GM18507 (cell line): ENCODE results near the gene SEMA6A.

ENCODE experiments used
- DNase-seq: peaks from one replicate; pipeline ENCODE4 v3.0.0; 2011; ENCODE audit warnings: low read depth; ENCODE audit not compliant: insufficient read length; ENCODE audit errors: extremely low spot score
- FAIRE-seq: peaks from 2 replicates; lab custom pipeline; 2011; peaks lifted over from hg19 to GRCh38; lab: Jason Lieb, UNC

The SEMA6A gene

DNA sequence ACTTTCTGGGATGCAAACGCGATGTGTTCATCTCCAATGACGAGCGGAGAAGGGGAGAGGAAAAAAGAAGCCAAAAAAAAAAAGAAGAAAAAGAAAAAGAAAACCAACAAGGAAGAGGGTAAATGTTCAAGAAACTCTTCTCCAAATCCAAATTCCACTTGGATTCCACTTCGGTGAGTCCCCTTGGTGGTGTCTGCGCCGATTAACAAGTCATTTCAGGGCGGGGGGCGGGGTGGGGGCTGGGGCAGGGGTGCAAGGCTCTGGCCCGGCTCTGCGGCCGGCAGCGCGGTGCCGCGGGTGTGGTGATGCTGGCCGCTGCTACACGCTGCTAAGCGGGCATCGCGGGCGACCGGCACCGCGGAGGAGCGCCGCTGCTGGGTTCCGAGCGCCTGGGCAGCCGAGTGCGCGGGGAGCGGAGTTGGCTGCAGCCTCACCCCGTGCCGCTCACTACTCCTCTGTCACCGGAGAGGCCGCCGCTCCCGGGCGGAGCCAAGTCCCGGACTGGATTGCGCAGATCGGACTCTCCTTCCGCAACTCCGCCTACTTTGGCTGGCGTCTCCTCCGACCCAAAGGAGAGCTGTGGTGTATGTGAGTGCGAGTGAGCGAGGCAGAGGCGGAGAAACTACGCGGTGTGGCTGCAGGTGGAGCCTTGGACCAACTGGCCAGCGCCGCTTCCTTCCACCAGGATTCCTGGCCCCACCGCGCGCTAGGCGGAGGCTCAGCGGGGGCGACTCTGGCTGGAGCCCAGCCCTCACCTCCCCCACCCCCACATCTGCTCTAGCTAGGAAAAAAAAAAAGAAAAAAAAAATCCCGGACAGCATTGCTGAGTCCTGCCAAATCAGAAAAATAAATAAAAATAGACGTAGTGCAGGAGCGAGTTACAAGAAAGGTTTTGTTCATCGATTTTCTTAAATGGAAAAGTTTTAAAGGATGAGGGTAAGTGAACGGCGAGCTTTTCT lies at the start of gene SEMA6A:
Gene SEMA6A (minus strand): TSS at position 457 of the 959 bp plus-strand sequence. CDS start 69,879 bp downstream, outside the sequence.
- FAIRE-seq (peak; percentile 93), DNase-seq (peak; percentile 73)

DNA sequence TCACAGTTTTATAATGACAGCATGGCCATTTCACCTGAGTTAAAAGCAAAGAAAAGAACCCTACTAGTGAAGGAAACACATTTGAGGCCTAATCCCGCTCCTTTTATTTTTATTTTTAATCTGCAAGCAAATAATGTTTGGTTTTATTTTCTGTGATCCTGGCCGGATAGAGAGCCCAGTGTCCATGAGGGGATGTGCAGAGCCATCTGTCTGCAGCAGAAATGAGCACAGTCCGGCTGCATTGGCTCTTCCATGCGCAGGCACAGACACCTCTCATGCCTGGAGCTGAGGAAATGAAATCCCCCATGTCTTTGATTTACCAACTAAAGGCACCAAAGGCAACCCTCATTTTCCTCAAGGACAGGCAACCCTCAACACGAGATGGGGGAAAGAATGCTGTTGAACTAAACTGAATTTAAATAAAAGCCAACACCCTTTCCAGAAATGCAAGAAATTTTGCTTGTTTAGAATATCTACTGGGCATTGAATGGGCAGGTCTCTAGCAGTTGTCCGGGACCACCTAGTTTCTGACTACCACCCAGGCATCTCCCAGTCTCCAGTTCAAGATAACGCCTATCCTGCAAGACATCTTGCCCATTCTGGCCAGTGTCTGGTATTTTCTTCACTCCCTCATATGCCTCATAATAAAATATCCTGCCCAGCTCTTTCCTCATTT lies 47.9 kb upstream of the SEMA6A start:
- no peak for DNase-seq
- no peak for FAIRE-seq

GRCh38 chr5:116621599-116621998 lies 47.0 kb upstream of the SEMA6A start:
- no peak for DNase-seq
- no peak for FAIRE-seq

- DNase-seq = no peak
- peak; percentile 29 for FAIRE-seq
These were observed 42.3 kb upstream of the SEMA6A start for GRCh38 chr5:116616876-116617275.

- no peak for DNase-seq
- FAIRE-seq = peak; percentile 56
These were observed 39.9 kb upstream of the SEMA6A start for GRCh38 chr5:116614603-116614920.

- FAIRE-seq (no peak), DNase-seq (no peak)
These were observed 38.8 kb upstream of the SEMA6A start for GRCh38 chr5:116613445-116613844.

GRCh38 chr5:116612431-116612830 lies 37.8 kb upstream of the SEMA6A start:
- no peak for FAIRE-seq
- DNase-seq = no peak

GRCh38 chr5:116605310-116606070 lies 30.9 kb upstream of the SEMA6A start:
- FAIRE-seq (no peak), DNase-seq (no peak)

- no peak for FAIRE-seq
- DNase-seq = no peak
These were observed 30.2 kb upstream of the SEMA6A start for GRCh38 chr5:116604805-116605204.

DNA sequence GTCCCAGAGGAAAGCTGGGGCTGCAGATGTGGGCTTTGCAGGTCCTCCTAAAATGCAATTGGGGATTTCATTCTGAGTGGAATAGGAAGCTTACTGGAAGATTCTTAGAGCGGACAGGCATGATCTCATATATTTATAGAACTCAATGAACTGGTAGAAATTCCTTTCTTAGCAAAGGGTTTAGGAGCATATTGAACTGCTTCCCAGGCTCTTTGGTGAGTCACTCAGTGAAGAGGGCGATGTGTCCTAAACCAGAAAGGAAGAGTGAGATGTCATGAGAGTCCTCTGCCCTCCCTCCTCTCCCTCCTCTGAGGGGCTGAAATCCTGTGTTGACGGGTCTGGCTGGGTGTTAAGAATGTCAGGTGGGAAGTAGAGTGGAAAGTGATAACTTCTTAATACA lies 26.3 kb upstream of the SEMA6A start:
- no peak for FAIRE-seq
- DNase-seq = no peak

- FAIRE-seq (no peak), DNase-seq (no peak)
These were observed 24.3 kb upstream of the SEMA6A start for GRCh38 chr5:116598911-116599310.

- FAIRE-seq (no peak), DNase-seq (no peak)
These were observed 20.9 kb upstream of the SEMA6A start for GRCh38 chr5:116595498-116595897.

DNA sequence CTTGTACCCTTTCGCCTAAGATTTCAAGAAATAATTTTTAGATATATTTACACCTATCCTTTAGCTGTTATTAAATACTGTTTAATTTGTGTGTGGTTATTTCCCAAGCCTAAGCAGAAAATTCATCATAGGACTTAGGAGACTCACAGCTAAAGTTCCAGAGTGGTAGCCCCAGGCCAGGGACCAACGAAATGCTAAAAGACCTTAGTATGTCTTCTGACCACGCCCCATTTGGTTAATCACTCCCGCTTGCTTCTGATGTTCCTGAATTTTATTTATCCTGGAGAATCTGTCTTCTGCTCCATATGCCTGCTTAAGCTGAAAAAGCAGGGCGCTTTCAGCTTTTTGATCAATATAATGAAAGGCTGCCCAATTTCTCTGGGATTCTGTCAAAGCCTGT lies 18.7 kb upstream of the SEMA6A start:
- DNase-seq (no peak), FAIRE-seq (no peak)

DNA sequence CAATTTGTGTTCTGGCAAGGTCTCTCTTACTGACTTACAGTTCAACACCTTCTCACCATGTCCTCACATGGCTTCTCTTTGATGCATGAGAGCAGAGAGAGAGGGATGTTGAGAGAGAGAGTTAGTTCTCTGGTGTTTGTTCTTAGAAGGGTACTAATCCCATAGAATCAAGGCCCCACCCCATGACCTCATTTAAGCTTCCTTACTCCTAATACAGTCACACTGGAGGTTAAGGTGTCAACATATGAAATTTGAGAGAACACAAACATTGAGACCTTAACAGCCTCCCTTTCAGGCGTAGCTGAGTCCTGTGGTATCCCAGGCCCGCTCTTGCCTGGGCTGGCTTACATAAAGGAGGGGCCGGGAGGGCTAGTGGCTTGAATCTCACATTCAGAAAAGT lies 10.6 kb upstream of the SEMA6A start:
- FAIRE-seq (no peak), DNase-seq (no peak)

DNA sequence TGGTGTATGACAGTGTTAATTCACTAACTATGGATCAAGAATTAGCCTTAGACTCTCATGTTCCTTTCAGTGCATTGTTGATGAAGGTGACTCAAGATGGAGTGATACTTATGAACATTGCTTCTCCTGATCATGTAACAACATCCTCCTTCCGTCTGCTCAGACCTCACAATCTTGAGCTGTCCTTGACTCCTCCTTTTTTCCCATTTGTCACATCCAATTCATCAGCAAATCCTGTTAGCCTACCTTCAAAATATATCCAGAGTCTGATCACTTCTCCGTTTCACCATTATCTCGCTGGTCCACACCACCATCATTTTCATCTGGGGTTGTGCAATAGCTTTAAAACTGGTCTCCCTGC lies 9.2 kb upstream of the SEMA6A start:
- no peak for DNase-seq
- FAIRE-seq = no peak

GRCh38 chr5:116583085-116583861 lies 8.7 kb upstream of the SEMA6A start:
- DNase-seq = no peak
- peak; percentile 12 for FAIRE-seq

GRCh38 chr5:116581910-116582309 lies 7.3 kb upstream of the SEMA6A start:
- DNase-seq (no peak), FAIRE-seq (no peak)

- FAIRE-seq = no peak
- DNase-seq = no peak
These were observed 4.5 kb upstream of the SEMA6A start for GRCh38 chr5:116579144-116579543.

- FAIRE-seq (peak; percentile 41), DNase-seq (no peak)
These were observed 4.1 kb upstream of the SEMA6A start for GRCh38 chr5:116578676-116579075.
